Fibroblast of the aortic adventitia (primary cell): ENCODE data around the gene PFKFB4. TPM values are rescaled to one million over a fixed set of nuclear protein-coding genes. Genes with fewer than 3 reads are reported as not detected.
"Not testable (repeated sequence)": the region's sequence is repeated elsewhere in the genome, so short reads cannot be mapped to it uniquely, and the experiment has no call there.

Source experiments
- DNase-seq: peaks from one replicate; pipeline ENCODE4 v3.0.0-alpha.2; 2010; ENCODE audit warnings: low read depth
- H3K4me3 ChIP-seq: 2 replicates; pipeline ENCODE4 v1.5.1; 2011; ENCODE audit warnings: low read depth, mild to moderate bottlenecking, control low read depth, low read length, moderate library complexity
- CTCF ChIP-seq: IDR thresholded peaks from 2 replicates; pipeline ENCODE4 v1.5.1; 2011; ENCODE audit warnings: mild to moderate bottlenecking, low read length, control low read depth, inconsistent platforms; ENCODE audit not compliant: insufficient read depth
- total RNA-seq: library from RNA; depleted of rRNA; stranded (reverse); fragments of >200 nt; gene quantifications from 2 replicates; pipeline ENCODE4 v1.2.3, GENCODE V29; 2012; ENCODE audit warnings: low replicate concordance

Gene PFKFB4
- total RNA-seq, 1 donor = 4.7 TPM

- no peak overlapping the region for H3K4me3 ChIP-seq
- TF ChIP-seq CTCF = no peak
- DNase-seq = no peak
Measured at GRCh38 chr3:48553886-48554845, 2.4 kb downstream of the PFKFB4 start.

- no peak overlapping the region for H3K4me3 ChIP-seq
- DNase-seq = no peak
- no peak for TF ChIP-seq CTCF
Measured at GRCh38 chr3:48553361-48553760, 3.2 kb downstream of the PFKFB4 start.

GRCh38 chr3:48552111-48552951, 4.3 kb downstream of the PFKFB4 start:
- DNase-seq = no peak
- TF ChIP-seq CTCF = no peak
- H3K4me3 ChIP-seq = no peak overlapping the region

- not testable (repeated sequence) for DNase-seq, H3K4me3 ChIP-seq
Measured at GRCh38 chr3:48551651-48552050, 5.0 kb downstream of the PFKFB4 start.

- TF ChIP-seq CTCF = peak; percentile 97
- no peak overlapping the region for H3K4me3 ChIP-seq
- DNase-seq = peak; percentile 82
Measured at GRCh38 chr3:48548729-48549705, 7.6 kb downstream of the PFKFB4 start.

- no peak for DNase-seq
- no peak overlapping the region for H3K4me3 ChIP-seq
- TF ChIP-seq CTCF = no peak
Measured at GRCh38 chr3:48548126-48548525, 8.5 kb downstream of the PFKFB4 start.
